Colonic mucosa (tissue), 4 donors: ENCODE data around the gene PAX5. TPM values are rescaled to one million over a fixed set of nuclear protein-coding genes. Genes with fewer than 3 reads are reported as not detected.
"Not testable (repeated sequence)": the region's sequence is repeated elsewhere in the genome, so short reads cannot be mapped to it uniquely, and the experiment has no call there.

Experiments
- DNase-seq: peaks from one replicate; pipeline ENCODE4 v3.0.0-alpha.2; 2020
- H3K27ac ChIP-seq: fragments of 200-600 bp; one replicate; pipeline ENCODE4 v1.8.0; 2021
- H3K27me3 ChIP-seq: fragments of 200-600 bp; one replicate; pipeline ENCODE4 v1.8.0; 2021
- H3K36me3 ChIP-seq: fragments of 200-600 bp; one replicate; pipeline ENCODE4 v1.8.0; 2021
- H3K4me1 ChIP-seq: fragments of 200-600 bp; one replicate; pipeline ENCODE4 v1.8.0; 2021; ENCODE audit warnings: mild to moderate bottlenecking
- H3K4me3 ChIP-seq: fragments of 200-600 bp; one replicate; pipeline ENCODE4 v1.8.0; 2021
- H3K9ac ChIP-seq, 2 donors: one replicate each; pipeline ENCODE4 v1.7.0; 2013; ENCODE audit warnings: control low read depth in 2 of 2, low read depth in 2 of 2, low read length in 2 of 2
- H3K9me3 ChIP-seq: fragments of 200-600 bp; one replicate; pipeline ENCODE4 v1.8.0; 2021
- intact Hi-C: fragments of 100-400 bp; cut with DNase I; formaldehyde crosslinking; loops from one replicate; pipeline ENCODE4 v1.14.1; 2022
- total RNA-seq, 2 donors: library from RNA; stranded (reverse); fragmentation: NEBNext Ultra II Directional in 1 of 2; extraction: Animal tissue kit (Norgen Biotek cat#: 25700) in 1 of 2; gene quantifications; one replicate each; pipeline ENCODE4 v1.2.1, GENCODE V29; 2021
- TF ChIP-seq, protein P1 (sequence below): fragments of 200-600 bp; IDR thresholded peaks from one replicate; pipeline ENCODE4 v1.8.0; 2022; ENCODE audit warnings: antibody characterized with exemption, mild to moderate bottlenecking
- donor health status: healthy.
- donor health status: DM: no; HTN: no; CAD: no.
- donor health status: DM: no; HTN: no; CAD: no.

The PAX5 gene
- total RNA-seq, 2 donors from 2014 or later, result 0.08 to 0.32 TPM

DNA sequence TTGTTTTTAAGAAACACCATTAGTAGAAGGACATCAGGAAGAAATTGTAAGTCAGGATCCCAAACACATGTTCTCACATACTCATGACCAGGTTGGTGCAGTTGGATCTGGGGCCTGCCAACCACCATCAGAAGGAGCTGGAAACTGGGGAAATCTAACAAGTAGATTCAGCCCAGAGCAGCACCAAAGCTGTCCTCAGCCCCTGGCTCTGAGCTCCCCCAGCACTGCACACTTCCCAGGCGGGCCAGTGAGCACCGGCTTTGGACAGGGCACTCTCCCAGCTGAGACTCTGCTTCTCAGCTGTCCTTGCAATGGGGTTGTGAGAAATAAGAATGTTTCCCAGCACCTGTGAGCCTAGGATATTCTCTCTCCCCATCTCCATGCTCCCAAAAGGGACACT is 162.5 kb downstream of the PAX5 start:
- H3K36me3 ChIP-seq, result no peaks in the 10 kb centered on the region
- H3K4me1 ChIP-seq, result peaks cover 6% of the 10 kb centered on the region
- DNase-seq, result no peak
- intact Hi-C loops, result loop anchor here (2.0 kb wide), 1 partner anchor 119 kb away; no protein-coding TSS in a partner anchor
- TF ChIP-seq, protein P1, sequence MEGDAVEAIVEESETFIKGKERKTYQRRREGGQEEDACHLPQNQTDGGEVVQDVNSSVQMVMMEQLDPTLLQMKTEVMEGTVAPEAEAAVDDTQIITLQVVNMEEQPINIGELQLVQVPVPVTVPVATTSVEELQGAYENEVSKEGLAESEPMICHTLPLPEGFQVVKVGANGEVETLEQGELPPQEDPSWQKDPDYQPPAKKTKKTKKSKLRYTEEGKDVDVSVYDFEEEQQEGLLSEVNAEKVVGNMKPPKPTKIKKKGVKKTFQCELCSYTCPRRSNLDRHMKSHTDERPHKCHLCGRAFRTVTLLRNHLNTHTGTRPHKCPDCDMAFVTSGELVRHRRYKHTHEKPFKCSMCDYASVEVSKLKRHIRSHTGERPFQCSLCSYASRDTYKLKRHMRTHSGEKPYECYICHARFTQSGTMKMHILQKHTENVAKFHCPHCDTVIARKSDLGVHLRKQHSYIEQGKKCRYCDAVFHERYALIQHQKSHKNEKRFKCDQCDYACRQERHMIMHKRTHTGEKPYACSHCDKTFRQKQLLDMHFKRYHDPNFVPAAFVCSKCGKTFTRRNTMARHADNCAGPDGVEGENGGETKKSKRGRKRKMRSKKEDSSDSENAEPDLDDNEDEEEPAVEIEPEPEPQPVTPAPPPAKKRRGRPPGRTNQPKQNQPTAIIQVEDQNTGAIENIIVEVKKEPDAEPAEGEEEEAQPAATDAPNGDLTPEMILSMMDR, result no peak
- H3K9ac ChIP-seq, result no peak overlapping the region
- no peak overlapping the region for H3K4me3 ChIP-seq
- H3K9me3 ChIP-seq, result no peaks in the 10 kb centered on the region
- no peak overlapping the region for H3K27ac ChIP-seq
- no peaks in the 10 kb centered on the region for H3K27me3 ChIP-seq

DNA sequence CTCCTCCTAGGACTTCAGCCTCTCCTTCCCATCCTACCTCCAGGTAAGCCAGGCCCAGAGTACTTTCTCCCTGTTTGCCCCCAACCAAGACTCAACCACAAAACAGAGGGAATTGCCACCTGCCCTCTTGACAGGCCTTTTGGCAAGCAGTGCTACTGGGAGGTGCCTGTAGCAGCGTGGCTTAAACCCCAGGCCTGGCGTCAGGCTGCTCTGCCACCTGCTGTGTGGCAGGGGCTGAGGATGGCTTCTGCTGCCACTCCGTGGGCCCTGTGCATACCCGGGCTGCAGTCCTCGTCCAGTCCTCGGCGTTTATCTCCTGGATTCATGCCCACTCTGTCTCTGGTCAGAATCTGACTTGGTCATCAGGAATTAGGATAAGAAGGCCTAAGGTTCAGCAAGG is 163.1 kb downstream of the PAX5 start:
- Histone ChIP-seq H3K4me3 (no peak overlapping the region), H3K4me1 (peaks cover 6% of the 10 kb centered on the region), H3K9ac (no peak overlapping the region), H3K36me3 (no peaks in the 10 kb centered on the region), H3K27me3 (no peaks in the 10 kb centered on the region), H3K27ac (no peak overlapping the region), H3K9me3 (no peaks in the 10 kb centered on the region)
- TF ChIP-seq, protein P1, result no peak
- intact Hi-C loops, result no loop called here
- DNase-seq, result no peak

DNA sequence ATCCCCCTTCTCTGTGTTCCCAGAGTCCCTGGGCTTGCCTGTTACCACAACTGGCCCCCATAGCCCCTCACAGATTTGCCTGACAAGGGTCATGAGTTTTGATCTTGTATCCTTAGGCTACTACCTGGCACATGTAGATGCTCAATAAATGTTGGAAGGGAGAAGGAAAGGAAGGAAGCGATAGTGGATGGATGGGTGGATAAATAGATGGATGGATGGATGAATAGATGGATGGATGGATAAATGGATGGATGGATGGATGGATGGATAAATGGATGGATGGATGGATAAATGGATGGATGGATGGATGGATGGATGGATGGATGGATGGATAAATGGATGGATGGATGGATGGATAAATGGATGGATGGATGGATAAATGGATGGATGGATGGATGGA is 164.5 kb downstream of the PAX5 start:
- DNase-seq, H3K9me3 ChIP-seq, H3K9ac ChIP-seq, intact Hi-C loops, H3K36me3 ChIP-seq, H3K4me3 ChIP-seq, H3K27ac ChIP-seq, H3K27me3 ChIP-seq, H3K4me1 ChIP-seq: not testable (repeated sequence)

DNA sequence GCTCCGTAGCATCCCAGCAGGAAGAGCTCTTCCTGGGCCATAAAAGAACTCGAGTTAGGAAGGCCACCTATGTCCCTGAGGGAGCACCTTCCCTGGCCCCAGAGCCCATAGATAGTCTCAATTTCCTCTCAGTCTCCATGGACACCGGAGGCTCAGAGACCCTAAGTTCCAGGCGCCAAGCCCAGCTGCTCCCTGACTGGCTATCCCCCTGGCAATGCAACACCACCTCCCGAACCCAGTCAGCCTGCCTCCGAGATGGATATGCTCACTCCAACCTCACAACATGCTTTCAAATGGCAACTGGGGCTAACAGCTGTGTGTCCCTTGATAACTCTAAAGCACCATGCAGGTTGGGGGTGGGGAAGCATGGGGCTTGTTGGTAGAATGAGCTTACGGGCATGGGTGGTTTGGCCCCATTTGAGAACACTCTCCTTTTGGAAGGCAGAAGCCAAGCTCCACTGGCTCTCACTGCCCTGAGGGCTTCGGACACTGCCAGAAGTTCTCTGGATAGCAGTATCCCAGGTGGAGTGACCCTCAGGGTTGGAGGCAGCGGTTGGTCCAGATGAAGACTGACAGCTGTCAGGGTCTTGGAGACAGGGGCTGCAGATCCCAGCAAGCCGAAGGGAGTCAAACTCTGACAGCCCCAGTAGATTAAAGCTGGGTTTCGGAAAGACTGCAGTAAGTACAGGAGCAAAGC is 165.3 kb downstream of the PAX5 start:
- H3K27ac ChIP-seq, result no peak overlapping the region
- peaks cover 6% of the 10 kb centered on the region for H3K4me1 ChIP-seq
- DNase-seq, result no peak
- TF ChIP-seq, protein P1, result no peak
- H3K27me3 ChIP-seq, result no peaks in the 10 kb centered on the region
- no peaks in the 10 kb centered on the region for H3K36me3 ChIP-seq
- H3K9ac ChIP-seq, result peak overlapping the region in 1 of 2 donors; percentile 21
- H3K9me3 ChIP-seq, result no peaks in the 10 kb centered on the region
- H3K4me3 ChIP-seq, result no peak overlapping the region
- intact Hi-C loops, result no loop called here

DNA sequence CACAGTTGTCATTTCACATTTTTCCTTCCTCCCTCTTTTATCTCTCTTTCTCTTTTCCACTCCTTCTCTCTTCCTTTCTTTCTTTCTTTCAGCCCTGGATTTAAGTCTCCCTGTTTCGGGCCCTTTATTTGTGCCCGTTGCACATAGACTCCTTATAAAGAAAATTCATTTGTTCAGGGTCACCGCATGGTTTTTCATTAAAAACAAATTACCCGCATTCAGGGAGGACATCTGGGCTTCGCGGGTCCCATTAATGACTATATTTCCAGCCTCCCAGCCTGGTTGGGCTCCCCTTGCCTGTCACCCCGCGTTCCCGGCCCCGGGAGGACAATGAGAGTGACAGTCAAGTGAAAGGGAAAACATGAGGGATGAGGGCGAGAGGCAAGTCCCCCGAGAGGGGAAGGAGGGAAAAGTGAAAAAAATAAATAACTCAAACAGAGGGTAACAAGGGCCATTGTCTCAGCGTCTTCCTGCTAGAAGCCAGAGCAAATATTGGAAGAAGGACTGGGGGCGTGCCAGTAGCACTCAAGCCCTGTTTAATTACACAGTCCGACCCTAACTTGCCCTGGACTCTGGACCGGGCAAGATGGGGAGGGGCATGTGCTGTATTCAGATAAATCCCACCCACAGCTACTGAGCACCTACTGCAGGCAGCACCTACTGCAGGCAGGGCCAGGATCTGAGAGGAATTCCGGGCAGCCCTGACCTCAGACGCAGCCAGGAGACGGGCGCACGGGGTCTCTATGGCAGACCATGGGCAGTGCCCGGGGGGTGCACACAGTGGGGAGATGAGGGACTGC is 166.2 kb downstream of the PAX5 start:
- intact Hi-C loops, result no loop called here
- peak; percentile 89 for DNase-seq
- H3K27ac ChIP-seq, result peak overlapping the region; percentile 56
- H3K27me3 ChIP-seq, result no peaks in the 10 kb centered on the region
- H3K36me3 ChIP-seq, result no peaks in the 10 kb centered on the region
- H3K9me3 ChIP-seq, result no peaks in the 10 kb centered on the region
- TF ChIP-seq, protein P1, result no peak
- no peak overlapping the region for H3K4me3 ChIP-seq
- H3K4me1 ChIP-seq, result peaks cover 6% of the 10 kb centered on the region
- H3K9ac ChIP-seq, result peak overlapping the region in 1 of 2 donors; percentile 21

DNA sequence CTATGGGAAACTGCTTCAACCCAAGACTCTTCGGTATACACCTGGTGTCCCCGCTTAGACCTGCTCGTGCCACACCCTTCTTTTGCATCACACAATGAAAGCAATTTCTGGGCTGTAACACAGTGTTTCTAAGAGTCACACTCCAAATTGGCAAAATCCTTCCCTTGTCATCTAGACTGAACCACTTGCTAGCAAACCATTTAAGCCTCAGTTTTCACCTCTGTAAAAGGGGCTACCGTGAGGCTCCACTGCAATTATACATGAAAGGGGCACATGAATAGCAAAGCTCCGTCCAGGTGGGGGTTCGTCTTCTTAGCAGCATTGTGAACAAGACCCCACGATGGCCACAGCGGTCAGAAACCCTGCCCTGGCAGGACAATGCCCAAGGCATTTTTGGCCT is 166.8 kb downstream of the PAX5 start:
- TF ChIP-seq, protein P1, result no peak
- H3K9ac ChIP-seq, result no peak overlapping the region
- H3K4me1 ChIP-seq, result peaks cover 6% of the 10 kb centered on the region
- no peak for DNase-seq
- intact Hi-C loops, result no loop called here
- no peak overlapping the region for H3K4me3 ChIP-seq
- H3K27me3 ChIP-seq, result no peaks in the 10 kb centered on the region
- H3K27ac ChIP-seq, result peak overlapping the region; percentile 56
- no peaks in the 10 kb centered on the region for H3K9me3 ChIP-seq
- no peaks in the 10 kb centered on the region for H3K36me3 ChIP-seq
